ENCODE measurements around the gene EPN1.

Gene EPN1

GRCh38 chr19:55670280-55671053 lies 4.6 kb upstream of the EPN1 start:
- DNase-seq (ENCODE audit: extremely low read depth, low read depth) = no peak
- TF ChIP-seq, protein P1, sequence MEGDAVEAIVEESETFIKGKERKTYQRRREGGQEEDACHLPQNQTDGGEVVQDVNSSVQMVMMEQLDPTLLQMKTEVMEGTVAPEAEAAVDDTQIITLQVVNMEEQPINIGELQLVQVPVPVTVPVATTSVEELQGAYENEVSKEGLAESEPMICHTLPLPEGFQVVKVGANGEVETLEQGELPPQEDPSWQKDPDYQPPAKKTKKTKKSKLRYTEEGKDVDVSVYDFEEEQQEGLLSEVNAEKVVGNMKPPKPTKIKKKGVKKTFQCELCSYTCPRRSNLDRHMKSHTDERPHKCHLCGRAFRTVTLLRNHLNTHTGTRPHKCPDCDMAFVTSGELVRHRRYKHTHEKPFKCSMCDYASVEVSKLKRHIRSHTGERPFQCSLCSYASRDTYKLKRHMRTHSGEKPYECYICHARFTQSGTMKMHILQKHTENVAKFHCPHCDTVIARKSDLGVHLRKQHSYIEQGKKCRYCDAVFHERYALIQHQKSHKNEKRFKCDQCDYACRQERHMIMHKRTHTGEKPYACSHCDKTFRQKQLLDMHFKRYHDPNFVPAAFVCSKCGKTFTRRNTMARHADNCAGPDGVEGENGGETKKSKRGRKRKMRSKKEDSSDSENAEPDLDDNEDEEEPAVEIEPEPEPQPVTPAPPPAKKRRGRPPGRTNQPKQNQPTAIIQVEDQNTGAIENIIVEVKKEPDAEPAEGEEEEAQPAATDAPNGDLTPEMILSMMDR (IDR thresholded peaks at IDR 0.05; ENCODE audit: low read depth, low read length) = no peak

GRCh38 chr19:55671054-55671378 lies 4.0 kb upstream of the EPN1 start:
- no peak for DNase-seq (ENCODE audit: extremely low read depth, low read depth)
- TF ChIP-seq, protein P1 (IDR thresholded peaks at IDR 0.05; ENCODE audit: low read depth, low read length) = no peak

DNA sequence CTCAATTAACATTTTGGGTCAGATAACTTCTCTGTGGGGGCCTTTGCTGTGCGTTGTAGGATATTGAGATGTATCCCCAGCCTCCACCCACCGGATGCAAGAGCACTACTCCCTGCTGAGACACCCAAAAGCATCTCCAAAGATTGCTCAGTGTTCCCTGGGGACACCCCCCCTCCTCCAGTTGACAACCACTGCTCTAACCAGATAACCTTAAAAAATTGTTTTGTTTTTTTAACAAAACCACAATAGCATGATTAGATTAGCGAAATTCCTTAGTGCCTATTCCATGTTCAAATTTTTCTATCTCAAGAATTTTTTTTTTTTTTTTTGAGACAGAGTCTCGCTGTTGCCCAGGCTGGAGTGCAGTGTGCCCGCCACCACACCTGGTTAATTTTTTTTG lies 2.6 kb upstream of the EPN1 start:
- TF ChIP-seq, protein P1 (IDR thresholded peaks at IDR 0.05; ENCODE audit: low read depth, low read length) = no peak
- no peak for DNase-seq (ENCODE audit: extremely low read depth, low read depth)

- TF ChIP-seq, protein P1 (IDR thresholded peaks at IDR 0.05; ENCODE audit: low read depth, low read length) = no peak
- DNase-seq (ENCODE audit: extremely low read depth, low read depth) = no peak
Measured at GRCh38 chr19:55673465-55673864, 1.6 kb upstream of the EPN1 start.

GRCh38 chr19:55673889-55674288 lies 1.1 kb upstream of the EPN1 start:
- no peak for DNase-seq (ENCODE audit: extremely low read depth, low read depth)
- TF ChIP-seq, protein P1 (IDR thresholded peaks at IDR 0.05; ENCODE audit: low read depth, low read length) = no peak

- DNase-seq (ENCODE audit: extremely low read depth, low read depth) = no peak
- TF ChIP-seq, protein P1 (IDR thresholded peaks at IDR 0.05; ENCODE audit: low read depth, low read length) = no peak
Measured at GRCh38 chr19:55674459-55674840, 576 bp upstream of the EPN1 start.

DNA sequence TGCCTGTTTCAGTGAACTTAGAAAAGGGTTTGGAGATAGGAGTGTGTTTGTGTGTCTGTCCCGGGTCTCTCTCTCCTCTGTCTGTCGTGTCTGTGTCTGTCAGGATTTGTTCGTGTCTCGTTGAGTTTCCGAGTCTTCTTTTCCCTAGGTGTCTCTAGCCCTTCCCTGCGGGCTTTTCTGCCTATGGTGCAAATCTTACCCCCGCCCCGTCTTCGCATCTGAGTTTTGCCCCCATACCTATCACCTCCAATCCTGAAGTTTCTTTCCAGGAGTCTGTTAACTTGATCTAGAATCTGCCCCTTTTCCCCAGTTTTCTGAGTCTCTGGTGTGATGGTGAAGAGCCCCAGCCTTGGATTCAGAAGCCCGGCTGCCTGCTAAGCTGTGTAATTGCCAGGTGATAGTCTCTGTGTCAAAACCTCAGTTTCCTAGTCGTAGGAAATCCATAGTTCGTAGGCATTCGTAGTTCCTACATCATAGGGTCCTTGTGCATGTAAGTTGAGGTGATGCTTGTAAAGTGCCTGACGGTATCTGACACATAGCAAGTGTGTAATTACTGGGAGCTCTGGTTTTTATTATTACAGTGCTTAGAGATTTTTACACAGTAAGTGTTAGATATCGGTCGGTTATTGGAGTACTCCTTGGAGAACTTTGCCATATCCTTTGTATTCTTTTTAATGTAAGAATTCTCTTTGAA lies 782 bp downstream of the EPN1 start:
- TF ChIP-seq, protein P1 (IDR thresholded peaks at IDR 0.05; ENCODE audit: low read depth, low read length) = no peak
- DNase-seq (ENCODE audit: extremely low read depth, low read depth) = no peak
